K562 (cell line): ENCODE data around the gene TTC39C. TPM values are rescaled to one million over a fixed set of nuclear protein-coding genes. Genes with fewer than 3 reads are reported as not detected.

Source experiments
- ATAC-seq: fragments of 200-7000 bp; cut with Tn5 transposase; 3 replicates; pipeline ENCODE4 v1.9.1; 2020; ENCODE audit warnings: moderate library complexity
- BruUV-seq: library from RNA; stranded (reverse); fragments of 400-500 nt; replicated peaks from 2 replicates; lab custom pipeline; 2021; lab: Mats Ljungman, UMichigan
- CTCF ChIA-PET: fragments of 300-600 bp; formaldehyde crosslinking; extraction: SDS; loops from one replicate; lab custom pipeline; 2021; ENCODE audit warnings: low intra/inter-chr PET ratio; lab: Yijun Ruan, JAX
- POLR2A ChIA-PET: fragments of 300-600, 350-650 bp; sonication (Branson Sonifier 250); formaldehyde crosslinking; extraction: SDS; loops from one replicate; lab custom pipeline; 2021; ENCODE audit warnings: antibody characterized with exemption, inconsistent platforms; lab: Yijun Ruan, JAX
- DNase-seq, 4 experiments: peaks; one replicate each; pipeline versions ENCODE4 v3.0.0 to v3.0.0-alpha.2; 2011 to 2018; ENCODE audit warnings: low spot score in 3 of 4, mixed read lengths in 3 of 4; ENCODE audit errors: extremely low read depth in 1 of 4
- FAIRE-seq: peaks from 2 replicates; lab custom pipeline; 2011; peaks lifted over from hg19 to GRCh38; lab: Jason Lieb, UNC
- H2AFZ ChIP-seq: 2 replicates; pipeline ENCODE4 v1.6.0; 2011; ENCODE audit warnings: low read depth, low read length, control low read depth, inconsistent platforms
- H3K27ac ChIP-seq: fragments of 200-600 bp; 3 replicates; pipeline ENCODE4 v1.8.0; 2011; ENCODE audit warnings: low read depth, mild to moderate bottlenecking, control low read depth, inconsistent platforms, low read length, moderate library complexity, mixed read lengths; ENCODE audit errors: extremely low read depth
- H3K27me3 ChIP-seq, 2 experiments: fragments of 300-600 bp in 1 of 2; 2 replicates in 1 of 2; 3 replicates in 1 of 2; pipeline versions ENCODE4 v1.6.0 to v1.8.0; 2011; ENCODE audit warnings: inconsistent platforms in 2 of 2, low read length in 2 of 2, mild to moderate bottlenecking in 1 of 2, mixed read lengths in 1 of 2, moderate library complexity in 1 of 2; ENCODE audit not compliant: control insufficient read depth in 2 of 2, insufficient read depth in 2 of 2
- H3K36me3 ChIP-seq: fragments of 300-600 bp; 3 replicates; pipeline ENCODE4 v1.8.0; 2011; ENCODE audit warnings: mild to moderate bottlenecking, low read length, inconsistent platforms; ENCODE audit not compliant: control insufficient read depth, insufficient read depth
- H3K4me1 ChIP-seq, 2 experiments: fragments of 200-600 bp in 1 of 2; replicated peaks in 1 of 2; 2 replicates in 1 of 2; 3 replicates in 1 of 2; pipeline versions ENCODE4 v1.5.1 to v1.8.0; 2011; ENCODE audit warnings: inconsistent platforms in 2 of 2, low read length in 2 of 2, mild to moderate bottlenecking in 1 of 2, mixed read lengths in 1 of 2, moderate library complexity in 1 of 2; ENCODE audit not compliant: control insufficient read depth in 2 of 2, insufficient read depth in 2 of 2
- H3K4me2 ChIP-seq: 2 replicates; pipeline ENCODE4 v1.6.1; 2011; ENCODE audit warnings: low read length, control low read depth, inconsistent platforms, mixed read lengths; ENCODE audit not compliant: insufficient read depth
- H3K4me3 ChIP-seq: fragments of 200-600 bp; sonication (generic), shearing (Covaris generic); 2 replicates; pipeline ENCODE4 v1.5.1; 2016; ENCODE audit warnings: control low read depth, inconsistent platforms
- H3K79me2 ChIP-seq: fragments of 200-600 bp; 3 replicates; pipeline ENCODE4 v1.8.0; 2011; ENCODE audit warnings: low read length, inconsistent platforms; ENCODE audit not compliant: control insufficient read depth, insufficient read depth
- H3K9ac ChIP-seq, 2 experiments: 2 replicates each; pipeline versions ENCODE4 v1.6.0 to v1.6.1; 2011; ENCODE audit warnings: low read depth in 2 of 2, low read length in 2 of 2, control low read depth in 1 of 2, inconsistent platforms in 1 of 2, mild to moderate bottlenecking in 1 of 2, mixed read lengths in 1 of 2; ENCODE audit not compliant: insufficient read depth in 1 of 2
- H3K9me1 ChIP-seq: one replicate; pipeline ENCODE4 v1.6.0; 2011; ENCODE audit warnings: inconsistent platforms, mild to moderate bottlenecking, low read length, moderate library complexity; ENCODE audit not compliant: control insufficient read depth, insufficient read depth
- H3K9me3 ChIP-seq: replicated peaks from 2 replicates; pipeline ENCODE4 v1.5.1; 2011; ENCODE audit warnings: low read depth, low read length, inconsistent platforms; ENCODE audit not compliant: control insufficient read depth, insufficient read depth
- H4K20me1 ChIP-seq: replicated peaks from 2 replicates; pipeline ENCODE4 v1.6.1; 2011; ENCODE audit warnings: low read length, inconsistent platforms, mixed read lengths; ENCODE audit not compliant: control insufficient read depth, insufficient read depth
- CHD2 ChIP-seq: IDR thresholded peaks from 2 replicates; pipeline ENCODE4 v1.6.1; 2011; ENCODE audit warnings: low read depth, low read length
- HNRNPLL ChIP-seq: fragments of 200-400 bp; formaldehyde crosslinking; IDR thresholded peaks from 2 replicates; pipeline ENCODE4 v1.6.1; 2017; ENCODE audit warnings: low read length, low read depth, mild to moderate bottlenecking; ENCODE audit not compliant: poor library complexity, severe bottlenecking
- IRF2 ChIP-seq: sonication (generic); formaldehyde crosslinking; IDR thresholded peaks from 2 replicates; pipeline ENCODE4 v1.8.1; 2022; ENCODE audit warnings: mild to moderate bottlenecking, missing genetic modification reagents
- KHSRP ChIP-seq: fragments of 450-650 bp; IDR thresholded peaks from 2 replicates; pipeline ENCODE4 v1.6.1; 2017
- NR2C2 ChIP-seq, 2 experiments: fragments of 200-800 bp in 1 of 2; sonication (Bioruptor generic) in 1 of 2; sonication (generic) in 1 of 2; formaldehyde crosslinking in 1 of 2; IDR thresholded peaks; 2 replicates each; pipeline versions ENCODE4 v1.6.1 to v1.8.0; 2016 to 2022; ENCODE audit warnings: mild to moderate bottlenecking in 1 of 2, missing compliant biosample characterization in 1 of 2, missing genetic modification characterization in 1 of 2, missing genetic modification reagents in 1 of 2
- STAT6 ChIP-seq: sonication (generic); formaldehyde crosslinking; IDR thresholded peaks from 2 replicates; pipeline ENCODE4 v1.8.1; 2023; ENCODE audit warnings: mild to moderate bottlenecking, missing genetic modification reagents
- ZNF124 ChIP-seq: sonication (generic); formaldehyde crosslinking; IDR thresholded peaks from 2 replicates; pipeline ENCODE4 v1.8.1; 2022; ENCODE audit warnings: missing genetic modification reagents
- ZNF830 ChIP-seq: fragments of 250-450 bp; sonication (Bioruptor Pico); IDR thresholded peaks from 2 replicates; pipeline ENCODE4 v1.5.0; 2021; ENCODE audit warnings: mild to moderate bottlenecking
- WGBS: fragments of 100-300 bp; shearing (Covaris generic); methylation state at CpG from one replicate; pipeline ENCODE4 v1.1.6; 2016; ENCODE audit warnings: low coverage, mixed read lengths; ENCODE audit not compliant: insufficient coverage; ENCODE audit errors: missing lambda C conversion rate; 5-methylcytosine and 5-hydroxymethylcytosine counted together
- in situ Hi-C: fragments of 300-500 bp; cut with MboI; formaldehyde crosslinking; loops from 4 replicates; pipeline ENCODE4 v1.15.0; 2018; ENCODE audit warnings: inconsistent platforms, mixed read lengths
- intact Hi-C: fragments of 100-400 bp; cut with micrococcal nuclease; formaldehyde crosslinking; loops from 2 replicates; pipeline ENCODE4 v1.14.2; 2022
- polyA plus RNA-seq, 8 experiments: library from polyadenylated mRNA; depleted of rRNA in 4 of 8; stranded (reverse) in 5 of 8; unstranded in 3 of 8; fragments of >200 nt; fragmentation: Nextera tagmentation in 2 of 8; fragmentation: Illumina TruSeq in 1 of 8; extraction: Ambion mirVana in 2 of 8; extraction: Trizol in 1 of 8; gene quantifications; 2 replicates each; pipeline versions ENCODE4 v1.2.1 to v1.2.3, GENCODE V29; 2011 to 2014; ENCODE audit warnings: inconsistent platforms in 1 of 8, missing spikeins in 1 of 8
- total RNA-seq, 7 experiments: library from RNA; depleted of rRNA in 6 of 7; stranded (reverse); fragments of >200 nt in 6 of 7; fragmentation: Illumina TruSeq in 2 of 7; extraction: Trizol in 2 of 7; gene quantifications; 2 replicates each; pipeline versions ENCODE4 v1.2.1 to v1.2.3, GENCODE V29; 2011 to 2021; ENCODE audit warnings: low replicate concordance in 1 of 7

TTC39C gene
- total and polyA plus RNA-seq, 9 of the 15 experiments (the other 6 are each of a cell fraction or from before 2014, with no cell fraction given) = 0.01 to 0.58 (median 0.18) TPM; not detected in 5

DNA sequence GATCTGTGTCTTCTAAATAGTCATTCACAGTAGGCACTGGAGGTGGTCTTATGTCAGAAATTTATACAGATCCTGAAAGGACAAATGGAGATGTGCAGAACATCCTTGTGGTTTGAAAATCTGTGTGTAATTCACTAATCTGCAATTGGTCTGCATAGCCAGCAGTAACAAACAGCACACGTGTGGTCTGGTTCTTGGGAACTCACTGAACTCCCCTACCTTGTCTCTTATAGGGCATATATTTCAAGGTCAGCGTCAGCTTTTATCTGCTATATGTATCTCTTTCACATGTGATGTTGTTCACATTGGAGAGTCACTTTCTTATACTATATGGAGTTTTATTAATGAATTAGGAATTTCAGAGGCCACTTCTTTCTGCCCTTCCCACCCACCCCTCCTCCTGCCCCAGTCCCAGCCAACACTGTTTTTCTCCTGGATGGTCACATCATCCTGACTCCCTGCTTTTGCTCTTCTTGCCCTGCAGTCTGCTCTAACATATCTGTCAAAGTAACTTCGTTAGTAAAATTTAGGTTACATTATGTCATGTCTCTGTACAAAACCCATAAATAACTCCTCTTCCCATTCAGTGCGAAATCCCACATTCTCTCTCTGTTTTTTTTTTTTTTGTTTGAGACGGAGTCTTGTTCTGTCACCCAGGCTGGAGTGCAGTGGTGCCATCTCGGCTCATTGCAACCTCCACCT, 88.9 kb downstream of the TTC39C start:
- H3K4me2 ChIP-seq = no peak overlapping the region
- H3K36me3 ChIP-seq = no peaks in the 10 kb centered on the region
- no peak overlapping the region for H3K27ac ChIP-seq
- H3K9me3 ChIP-seq = no peaks in the 10 kb centered on the region
- no peak for DNase-seq
- no TSS peak for BruUV-seq
- POLR2A ChIA-PET = interaction anchor here (0.8 kb wide), 1 partner anchor 15 kb away, joined by 3 read pairs; no protein-coding TSS in a partner anchor
- no peak overlapping the region for H3K9ac ChIP-seq
- CTCF ChIA-PET = no interaction called here
- no peak for ATAC-seq
- intact Hi-C loops (no loop called here), in situ Hi-C loops (no loop called here)
- WGBS = 0% methylated on average over 5 of the region's 6 CpGs
- H3K9me1 ChIP-seq = no peaks in the 10 kb centered on the region
- no peaks in the 10 kb centered on the region for H3K27me3 ChIP-seq
- H2AFZ ChIP-seq = no peak overlapping the region
- FAIRE-seq = no peak
- H4K20me1 ChIP-seq = no peaks in the 10 kb centered on the region
- TF ChIP-seq NR2C2 (CRISPR knock-in tag; IDR thresholded peaks at IDR 0.05) (no peak), NR2C2 (tag; IDR thresholded peaks at IDR 0.05) (no peak), STAT6 (CRISPR knock-in tag) (no peak), ZNF830 (CRISPR knock-in tag) (no peak), KHSRP (no peak), HNRNPLL (no peak), CHD2 (no peak), IRF2 (CRISPR knock-in tag) (no peak), ZNF124 (CRISPR knock-in tag) (no peak)
- H3K4me1 ChIP-seq = no peaks in the 10 kb centered on the region
- H3K4me3 ChIP-seq = no peak overlapping the region
- no peaks in the 10 kb centered on the region for H3K79me2 ChIP-seq
